GM12864 (cell line): Measurements from ENCODE around the gene PRKAA1.

Experiments used
- DNase-seq: peaks from one replicate; pipeline ENCODE4 v3.0.0-alpha.2; 2011; ENCODE audit warnings: low read depth
- H3K4me3 ChIP-seq: 2 replicates; pipeline ENCODE4 v1.5.1; 2011; ENCODE audit warnings: mild to moderate bottlenecking, low read depth, low read length, control low read depth
- CTCF ChIP-seq: IDR thresholded peaks from 2 replicates; pipeline ENCODE4 v1.5.1; 2011; ENCODE audit warnings: low read depth, mild to moderate bottlenecking, moderate library complexity, low read length, control low read depth, inconsistent platforms; ENCODE audit errors: missing control alignments

Gene PRKAA1

GRCh38 chr5:40757400-40757799 is 40.8 kb downstream of the PRKAA1 start:
- TF ChIP-seq CTCF, result no peak
- no peak for DNase-seq
- no peak overlapping the region for H3K4me3 ChIP-seq

- peak; percentile 87 for DNase-seq
- TF ChIP-seq CTCF, result peak; percentile 56
- peak within 1 kb of the TSS; percentile 94 for H3K4me3 ChIP-seq
These were observed 42.5 kb downstream of the PRKAA1 start, which contains the start of gene TTC33 for GRCh38 chr5:40755407-40756365. Gene TTC33 (minus strand): TSS chr5:40755961. CDS start chr5:40747018, 8,943 bp downstream.

GRCh38 chr5:40755093-40755406 is 43.1 kb downstream of the PRKAA1 start:
- DNase-seq, result peak; percentile 52
- peak overlapping the region; percentile 94 for H3K4me3 ChIP-seq
- TF ChIP-seq CTCF, result peak; percentile 79

- no peak for DNase-seq
- peak overlapping the region; percentile 94 for H3K4me3 ChIP-seq
- TF ChIP-seq CTCF, result no peak
These were observed 43.6 kb downstream of the PRKAA1 start for GRCh38 chr5:40754381-40755092.

- no peak for DNase-seq
- TF ChIP-seq CTCF, result no peak
These were observed 51.5 kb downstream of the PRKAA1 start for GRCh38 chr5:40746703-40747102.

GRCh38 chr5:40743771-40744170 is 54.4 kb downstream of the PRKAA1 start:
- DNase-seq, result no peak
- no peak overlapping the region for H3K4me3 ChIP-seq
- no peak for TF ChIP-seq CTCF

More at GRCh38 chr5:40746703-40747102, 51.5 kb downstream of the PRKAA1 start:
- no peak overlapping the region for H3K4me3 ChIP-seq
